Measurements from ENCODE around the gene TEX36.
"Not testable (repeated sequence)": the region's sequence is repeated elsewhere in the genome, so short reads cannot be mapped to it uniquely, and the experiment has no call there.

The TEX36 gene

GRCh38 chr10:125711110-125711750 is 28.3 kb upstream of the TEX36 start:
- DNase-seq (ENCODE audit: low read depth, low spot score) = no peak
- Histone ChIP-seq H3K9ac (ENCODE audit: insufficient read length) (no peak overlapping the region), H3K27ac (no peak overlapping the region), H3K36me3 (ENCODE audit: insufficient read depth, low read length) (no peaks in the 10 kb centered on the region), H3K9me3 (ENCODE audit: low read depth, low read length) (no peaks in the 10 kb centered on the region), H3K4me3 (no peak overlapping the region)
- no peak for TF ChIP-seq POLR2AphosphoS5 (IDR thresholded peaks at IDR 0.05; ENCODE audit: borderline replicate concordance, low read depth, low read length)
- no peak for TF ChIP-seq EZH2 (IDR thresholded peaks at IDR 0.05)
- TF ChIP-seq FOXP2 (optimal IDR thresholded peaks at IDR 0.05; ENCODE audit: control extremely low read depth, extremely low read length, insufficient read depth) = no peak

GRCh38 chr10:125709553-125710474 is 26.9 kb upstream of the TEX36 start:
- TF ChIP-seq FOXP2 (optimal IDR thresholded peaks at IDR 0.05; ENCODE audit: control extremely low read depth, extremely low read length, insufficient read depth) = no peak
- no peak for TF ChIP-seq EZH2 (IDR thresholded peaks at IDR 0.05)
- no peak for TF ChIP-seq POLR2AphosphoS5 (IDR thresholded peaks at IDR 0.05; ENCODE audit: borderline replicate concordance, low read depth, low read length)
- no peak for DNase-seq (ENCODE audit: low read depth, low spot score)
- Histone ChIP-seq H3K4me3 (no peak overlapping the region), H3K9ac (ENCODE audit: insufficient read length) (no peak overlapping the region), H3K36me3 (ENCODE audit: insufficient read depth, low read length) (no peaks in the 10 kb centered on the region), H3K27ac (no peak overlapping the region), H3K9me3 (ENCODE audit: low read depth, low read length) (no peaks in the 10 kb centered on the region)

DNA sequence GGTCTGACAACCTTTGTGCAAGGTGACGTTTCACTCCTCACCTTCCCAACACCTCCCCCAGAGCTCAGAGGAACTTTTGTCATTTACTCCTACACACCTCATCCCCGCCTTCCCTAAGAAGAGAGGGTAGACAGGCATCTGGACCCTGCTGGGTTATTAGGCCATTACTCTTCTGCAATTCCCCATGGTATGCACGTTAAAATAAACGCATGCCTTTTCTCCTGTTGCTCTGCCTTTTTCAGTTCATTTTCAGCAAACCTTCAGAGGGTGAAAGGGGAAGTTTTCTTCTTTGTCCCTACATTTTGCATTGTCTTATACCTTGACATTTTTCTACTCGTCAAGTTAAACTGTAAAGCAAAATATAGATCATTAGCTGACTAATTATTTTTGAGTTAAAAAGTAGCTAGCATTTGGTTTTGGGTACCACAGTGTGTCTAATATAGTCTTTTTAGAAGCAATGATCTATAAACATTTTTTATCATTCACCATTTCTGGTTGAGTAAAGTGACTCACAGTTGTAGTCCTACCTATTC is 26.1 kb upstream of the TEX36 start:
- no peaks in the 10 kb centered on the region for H3K9me3 ChIP-seq (ENCODE audit: low read depth, low read length)
- no peak overlapping the region for H3K4me3 ChIP-seq
- no peak for TF ChIP-seq POLR2AphosphoS5 (IDR thresholded peaks at IDR 0.05; ENCODE audit: borderline replicate concordance, low read depth, low read length)
- H3K36me3 ChIP-seq (ENCODE audit: insufficient read depth, low read length) = no peaks in the 10 kb centered on the region
- no peak overlapping the region for H3K9ac ChIP-seq (ENCODE audit: insufficient read length)
- no peak overlapping the region for H3K27ac ChIP-seq
- DNase-seq (ENCODE audit: low read depth, low spot score) = no peak

DNA sequence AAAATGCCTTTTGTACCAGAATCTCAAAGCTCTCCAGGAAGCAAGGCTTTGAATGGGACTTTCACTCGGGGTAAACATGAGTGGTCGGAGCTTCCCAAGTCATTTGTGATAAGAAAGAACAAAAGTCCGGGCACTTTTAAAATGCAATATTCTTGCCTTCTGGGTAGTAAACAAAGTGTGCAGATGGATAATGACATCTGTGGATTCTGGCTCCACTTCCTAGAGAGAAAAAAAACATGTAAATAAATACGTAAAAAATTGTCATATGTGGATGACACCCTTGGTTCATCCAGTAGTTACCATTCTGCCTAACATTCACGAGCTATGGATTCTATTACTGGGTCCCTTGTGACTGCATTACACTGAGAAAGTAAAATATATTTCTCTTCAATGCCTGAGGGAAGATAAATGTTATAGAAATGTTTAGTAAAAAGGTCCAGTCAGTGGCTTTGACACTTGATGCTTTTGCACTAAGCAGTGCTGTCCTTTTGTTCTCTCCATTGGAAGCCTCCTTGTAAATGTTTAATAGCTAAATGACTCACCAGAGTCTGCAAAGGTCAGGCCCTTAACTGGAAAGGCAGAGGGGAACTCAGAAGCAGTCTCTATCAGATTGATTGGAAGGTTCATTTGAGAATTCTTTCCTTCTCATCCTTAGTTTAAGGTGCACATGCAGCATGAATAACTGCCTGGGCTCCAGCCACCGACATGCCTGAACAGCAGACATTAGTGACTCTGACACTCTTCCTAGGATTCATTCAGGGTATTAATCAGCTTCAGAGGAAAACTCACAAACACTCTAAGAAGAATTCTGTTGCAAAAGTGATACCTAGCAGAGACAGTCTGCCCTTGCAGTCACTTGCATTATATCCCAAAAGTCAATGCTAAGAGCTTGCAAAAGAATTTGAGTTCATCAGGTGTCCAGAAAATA is 24.8 kb upstream of the TEX36 start:
- Histone ChIP-seq H3K9me3 (ENCODE audit: low read depth, low read length) (no peaks in the 10 kb centered on the region), H3K27ac (no peak overlapping the region), H3K36me3 (ENCODE audit: insufficient read depth, low read length) (no peaks in the 10 kb centered on the region), H3K4me3 (no peak overlapping the region), H3K9ac (ENCODE audit: insufficient read length) (no peak overlapping the region)
- no peak for TF ChIP-seq FOXP2 (optimal IDR thresholded peaks at IDR 0.05; ENCODE audit: control extremely low read depth, extremely low read length, insufficient read depth)
- TF ChIP-seq POLR2AphosphoS5 (IDR thresholded peaks at IDR 0.05; ENCODE audit: borderline replicate concordance, low read depth, low read length) = no peak
- TF ChIP-seq EZH2 (IDR thresholded peaks at IDR 0.05) = no peak
- DNase-seq (ENCODE audit: low read depth, low spot score) = no peak

- DNase-seq (ENCODE audit: low read depth, low spot score) = no peak
- no peaks in the 10 kb centered on the region for H3K9me3 ChIP-seq (ENCODE audit: low read depth, low read length)
These were observed 17.5 kb upstream of the TEX36 start for GRCh38 chr10:125700355-125700911.

DNA sequence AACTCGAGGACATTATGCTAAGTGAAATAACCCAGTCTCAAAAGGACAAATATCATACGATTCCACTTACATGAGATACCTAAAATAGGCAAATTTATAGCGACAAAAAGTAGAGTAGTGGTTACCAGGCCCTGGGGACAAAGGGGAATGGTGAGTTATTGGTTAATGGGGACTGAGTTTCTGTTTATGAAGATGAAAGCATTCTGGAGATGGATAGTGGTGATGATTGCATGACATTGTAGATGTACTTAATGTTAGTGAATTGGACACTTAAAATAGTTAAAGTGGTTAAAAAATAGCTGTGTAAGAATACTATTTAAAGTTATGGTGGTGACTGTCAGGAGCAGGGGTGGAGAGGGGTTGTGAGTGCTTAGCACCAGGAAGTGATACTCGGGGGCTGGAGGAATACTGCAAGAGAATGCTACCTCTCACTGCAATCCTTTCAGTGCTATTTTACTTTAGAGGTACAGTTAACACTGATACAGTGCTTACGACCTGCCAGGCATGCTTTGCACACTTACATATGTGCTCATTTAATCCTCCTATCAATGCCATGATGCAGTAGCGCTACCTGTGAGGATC is 16.7 kb upstream of the TEX36 start:
- Histone ChIP-seq H3K36me3 (ENCODE audit: insufficient read depth, low read length) (no peaks in the 10 kb centered on the region), H3K9ac (ENCODE audit: insufficient read length) (no peak overlapping the region), H3K9me3 (ENCODE audit: low read depth, low read length) (no peaks in the 10 kb centered on the region)

More at GRCh38 chr10:125700355-125700911, 17.5 kb upstream of the TEX36 start:
- Histone ChIP-seq H3K36me3 (ENCODE audit: insufficient read depth, low read length) (no peaks in the 10 kb centered on the region), H3K4me3 (no peak overlapping the region), H3K27ac (no peak overlapping the region), H3K9ac (ENCODE audit: insufficient read length) (no peak overlapping the region)
- TF ChIP-seq EZH2 (IDR thresholded peaks at IDR 0.05) (no peak), FOXP2 (optimal IDR thresholded peaks at IDR 0.05; ENCODE audit: control extremely low read depth, extremely low read length, insufficient read depth) (no peak), POLR2AphosphoS5 (IDR thresholded peaks at IDR 0.05; ENCODE audit: borderline replicate concordance, low read depth, low read length) (no peak)

GRCh38 chr10:125698481-125698998 is 15.6 kb upstream of the TEX36 start:
- Histone ChIP-seq H3K36me3 (ENCODE audit: insufficient read depth, low read length) (no peaks in the 10 kb centered on the region), H3K9ac (ENCODE audit: insufficient read length) (no peak overlapping the region), H3K4me3 (no peak overlapping the region), H3K27ac (no peak overlapping the region), H3K9me3 (ENCODE audit: low read depth, low read length) (no peaks in the 10 kb centered on the region)
- TF ChIP-seq POLR2AphosphoS5 (IDR thresholded peaks at IDR 0.05; ENCODE audit: borderline replicate concordance, low read depth, low read length) (no peak), EZH2 (IDR thresholded peaks at IDR 0.05) (no peak), FOXP2 (optimal IDR thresholded peaks at IDR 0.05; ENCODE audit: control extremely low read depth, extremely low read length, insufficient read depth) (no peak)
- DNase-seq (ENCODE audit: low read depth, low spot score) = no peak

More for the DNA sequence above, 16.7 kb upstream of the TEX36 start:
- no peak overlapping the region for H3K4me3 ChIP-seq
- TF ChIP-seq POLR2AphosphoS5 (IDR thresholded peaks at IDR 0.05; ENCODE audit: borderline replicate concordance, low read depth, low read length) = no peak
- TF ChIP-seq FOXP2 (optimal IDR thresholded peaks at IDR 0.05; ENCODE audit: control extremely low read depth, extremely low read length, insufficient read depth) = no peak
- no peak for TF ChIP-seq EZH2 (IDR thresholded peaks at IDR 0.05)
- no peak overlapping the region for H3K27ac ChIP-seq
- no peak for DNase-seq (ENCODE audit: low read depth, low spot score)

DNA sequence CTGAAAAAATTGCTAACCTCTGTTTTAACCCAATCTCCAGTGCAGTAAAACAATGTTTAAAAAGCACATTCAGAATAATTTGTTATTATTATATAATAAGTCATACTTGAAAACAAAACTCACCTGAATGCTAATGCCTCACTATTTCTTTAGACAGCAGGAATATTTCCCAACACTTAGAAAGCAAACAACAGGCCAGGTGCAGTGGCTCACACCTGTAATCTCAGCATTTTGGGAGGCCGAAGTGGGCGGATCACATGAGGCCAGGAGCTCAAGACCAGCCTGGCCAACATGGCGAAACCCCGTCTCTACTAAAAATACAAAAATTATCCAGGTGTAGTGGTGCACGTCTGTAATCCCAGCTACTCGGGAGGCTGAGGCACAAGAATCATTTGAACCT is 13.9 kb upstream of the TEX36 start:
- not testable (repeated sequence) for H3K36me3 ChIP-seq (ENCODE audit: insufficient read depth, low read length); H3K27ac ChIP-seq; H3K4me3 ChIP-seq; H3K9me3 ChIP-seq (ENCODE audit: low read depth, low read length); DNase-seq (ENCODE audit: low read depth, low spot score); H3K9ac ChIP-seq (ENCODE audit: insufficient read length)

Data from SK-N-MC (cell line).